Ammon's horn (tissue), 1 donor: ENCODE data around the gene RSAD2.
A peak's percentile ranks its signal among the peaks of the same experiment; 100 is the strongest.
"Not testable (repeated sequence)": the region's sequence is repeated elsewhere in the genome, so short reads cannot be mapped to it uniquely, and the experiment has no call there.

Source experiments
- DNase-seq: peaks from one replicate; pipeline ENCODE4 v3.0.0-alpha.2; 2016; ENCODE audit warnings: low spot score

RSAD2 gene

DNA sequence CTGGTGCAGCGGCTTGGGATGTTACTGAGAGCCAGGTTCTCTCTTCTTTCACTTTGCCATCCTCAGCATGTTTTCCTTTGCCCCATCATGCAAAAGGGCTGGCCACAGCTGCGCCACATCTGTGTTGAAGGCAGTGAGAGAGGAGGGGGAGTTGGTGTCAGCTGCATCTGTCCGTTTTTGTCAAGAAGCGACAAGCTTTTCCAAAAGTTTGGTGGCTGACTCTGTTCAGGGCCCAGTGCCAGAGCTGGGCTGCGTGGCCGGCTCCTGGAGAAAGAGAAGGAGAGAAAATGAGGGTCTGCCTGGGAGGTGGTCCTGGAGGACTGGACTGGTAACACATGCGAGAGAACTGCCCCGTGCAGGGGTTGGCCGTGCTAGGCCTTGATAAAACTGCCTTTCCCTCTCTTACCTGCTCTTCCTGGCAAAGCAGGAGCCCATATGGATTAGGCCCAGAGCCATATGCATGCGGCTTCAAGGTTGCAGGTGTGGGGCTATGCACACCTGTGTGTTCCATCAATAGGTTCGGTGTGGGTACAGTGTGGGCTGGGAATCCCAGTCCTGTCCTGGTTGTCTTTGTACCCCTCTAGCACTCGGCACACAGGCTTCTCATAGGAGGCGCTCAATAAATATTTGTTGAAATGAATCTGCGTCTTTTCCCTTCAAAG lies 48.6 kb downstream of the RSAD2 start:
- no peak for DNase-seq

DNA sequence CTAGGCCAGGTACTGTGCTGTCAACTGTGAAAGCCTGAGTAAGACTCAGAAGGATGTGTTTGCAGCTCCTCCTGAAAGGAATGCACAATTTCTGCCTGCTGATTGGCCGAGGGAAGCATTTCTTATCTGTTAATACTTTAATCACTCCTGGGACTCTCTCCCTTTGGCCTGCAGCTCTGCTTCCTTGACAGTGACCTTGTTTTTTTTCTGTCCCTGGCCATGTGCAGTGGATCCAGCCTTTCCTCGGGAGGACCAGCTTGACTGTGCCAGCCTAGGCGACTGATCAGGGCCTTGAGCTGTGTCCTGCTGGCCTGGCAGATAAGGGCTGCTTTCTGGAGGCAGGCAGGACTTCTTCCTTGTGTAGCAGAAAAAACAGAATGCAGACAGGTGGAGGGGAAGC lies 49.6 kb downstream of the RSAD2 start:
- DNase-seq = no peak

DNA sequence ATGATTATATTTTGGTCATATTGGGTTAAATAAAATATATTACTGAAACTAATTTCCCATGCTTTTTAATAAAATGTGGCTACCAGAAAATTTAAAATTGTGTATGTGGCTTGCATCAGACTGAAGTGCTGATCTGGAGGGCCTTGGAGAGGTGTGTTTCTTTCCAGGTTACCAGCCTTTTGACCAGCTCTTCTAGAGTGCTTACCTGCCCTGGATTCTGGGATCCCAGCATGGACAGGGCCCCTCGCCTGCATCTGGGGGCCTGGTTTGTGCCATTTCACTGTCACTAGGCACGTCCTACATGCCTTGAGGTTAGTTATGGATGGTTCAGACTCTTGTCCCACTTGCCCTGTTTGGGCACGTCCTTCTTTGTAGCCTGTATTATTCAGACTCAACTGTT lies 50.2 kb downstream of the RSAD2 start:
- DNase-seq = no peak

- no peak for DNase-seq
Measured at GRCh38 chr2:6928452-6928851, 50.9 kb downstream of the RSAD2 start.

- DNase-seq = no peak
Measured at GRCh38 chr2:6929196-6929819, 51.7 kb downstream of the RSAD2 start.

DNA sequence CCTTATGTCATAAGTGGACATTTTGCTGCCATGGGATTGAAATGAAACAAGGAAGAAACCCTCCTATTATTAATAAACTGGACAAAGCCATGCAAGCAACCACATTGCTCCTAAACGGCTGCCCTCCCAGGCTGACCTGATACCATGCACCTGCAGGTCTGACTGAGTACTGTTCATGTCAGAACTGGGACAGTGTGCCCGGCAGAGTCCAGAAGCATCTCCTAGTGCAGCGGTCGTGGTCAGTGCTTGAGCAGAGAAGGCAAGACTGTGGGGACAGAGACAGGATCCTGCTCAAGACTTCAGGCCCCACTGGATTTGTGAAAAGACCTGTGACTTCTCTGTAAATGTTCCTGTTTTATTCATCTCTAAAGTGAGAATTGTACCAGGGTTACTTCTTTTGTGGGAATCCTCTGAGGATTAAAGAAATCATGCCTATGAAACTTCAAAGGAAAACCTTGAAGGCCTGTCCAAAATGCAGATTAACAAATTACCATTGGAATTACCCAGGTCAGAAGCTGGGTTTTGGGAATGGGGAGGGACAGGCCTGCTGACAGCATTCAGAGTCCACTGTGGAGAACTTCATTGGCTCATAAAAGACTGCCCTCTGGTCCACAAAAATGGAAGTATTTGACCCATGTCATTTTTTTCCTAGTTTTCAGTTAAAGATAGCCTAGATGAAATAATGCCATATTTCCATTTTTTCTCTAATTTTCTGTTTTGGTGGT lies 53.5 kb downstream of the RSAD2 start:
- no peak for DNase-seq

GRCh38 chr2:6931753-6932152 lies 54.2 kb downstream of the RSAD2 start:
- no peak for DNase-seq

DNA sequence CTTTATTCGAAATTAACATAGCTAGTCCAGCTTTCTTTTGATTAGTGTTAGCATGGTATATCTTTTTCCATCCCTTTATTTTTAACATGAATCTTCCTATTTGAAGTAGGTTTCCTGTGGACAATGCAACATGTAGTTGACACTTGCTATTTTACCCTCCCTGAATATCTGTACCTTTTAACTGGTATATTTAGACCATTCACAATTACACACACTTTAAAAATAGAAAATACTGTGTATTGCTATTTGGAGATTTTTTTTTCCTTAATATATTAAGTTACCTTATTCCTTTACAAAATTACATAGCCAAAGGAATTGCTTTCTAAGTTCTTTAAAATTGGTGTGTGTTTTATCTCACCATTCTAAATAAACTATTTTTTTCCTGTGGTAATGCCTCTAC lies 54.6 kb downstream of the RSAD2 start:
- DNase-seq = no peak

DNA sequence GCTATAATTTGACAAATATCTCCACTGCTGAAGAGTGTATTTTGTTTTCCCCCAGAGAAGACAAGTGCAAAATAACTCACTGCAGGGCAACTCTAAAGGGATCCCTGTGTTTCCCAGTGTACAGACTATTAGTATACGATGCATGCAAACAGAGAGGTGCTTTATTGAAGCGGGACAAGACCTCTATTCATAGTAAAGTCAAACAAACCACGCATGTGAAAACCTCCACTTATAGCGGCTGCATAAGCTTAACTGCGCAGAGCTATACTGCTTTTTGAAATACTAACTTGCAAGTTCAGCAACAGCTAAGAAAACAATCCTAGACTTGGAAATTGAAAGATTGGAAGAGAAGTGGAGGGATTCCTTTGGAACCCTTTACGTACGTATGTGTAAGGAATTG lies 55.3 kb downstream of the RSAD2 start:
- peak; percentile 66 for DNase-seq

- DNase-seq = no peak
Measured at GRCh38 chr2:6933911-6934310, 56.3 kb downstream of the RSAD2 start.

DNA sequence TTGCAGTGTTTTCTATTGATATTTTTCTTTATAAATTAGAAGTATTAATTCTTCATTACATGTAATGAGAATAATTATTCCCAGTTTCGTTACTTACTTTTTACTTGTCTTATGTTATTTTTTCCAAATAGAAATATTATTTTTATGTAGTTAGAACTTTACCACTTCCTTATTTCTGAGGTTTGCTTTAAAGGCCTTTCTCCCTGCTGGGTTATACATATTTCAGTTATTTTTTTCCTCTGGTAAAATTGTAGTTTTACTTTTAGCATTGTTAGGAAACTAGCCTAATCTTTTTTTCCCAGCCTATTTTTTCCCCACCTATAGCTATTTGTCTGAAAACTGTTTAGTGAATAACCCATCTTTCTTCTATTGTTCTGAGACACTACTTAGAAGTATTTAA lies 56.8 kb downstream of the RSAD2 start:
- no peak for DNase-seq

DNA sequence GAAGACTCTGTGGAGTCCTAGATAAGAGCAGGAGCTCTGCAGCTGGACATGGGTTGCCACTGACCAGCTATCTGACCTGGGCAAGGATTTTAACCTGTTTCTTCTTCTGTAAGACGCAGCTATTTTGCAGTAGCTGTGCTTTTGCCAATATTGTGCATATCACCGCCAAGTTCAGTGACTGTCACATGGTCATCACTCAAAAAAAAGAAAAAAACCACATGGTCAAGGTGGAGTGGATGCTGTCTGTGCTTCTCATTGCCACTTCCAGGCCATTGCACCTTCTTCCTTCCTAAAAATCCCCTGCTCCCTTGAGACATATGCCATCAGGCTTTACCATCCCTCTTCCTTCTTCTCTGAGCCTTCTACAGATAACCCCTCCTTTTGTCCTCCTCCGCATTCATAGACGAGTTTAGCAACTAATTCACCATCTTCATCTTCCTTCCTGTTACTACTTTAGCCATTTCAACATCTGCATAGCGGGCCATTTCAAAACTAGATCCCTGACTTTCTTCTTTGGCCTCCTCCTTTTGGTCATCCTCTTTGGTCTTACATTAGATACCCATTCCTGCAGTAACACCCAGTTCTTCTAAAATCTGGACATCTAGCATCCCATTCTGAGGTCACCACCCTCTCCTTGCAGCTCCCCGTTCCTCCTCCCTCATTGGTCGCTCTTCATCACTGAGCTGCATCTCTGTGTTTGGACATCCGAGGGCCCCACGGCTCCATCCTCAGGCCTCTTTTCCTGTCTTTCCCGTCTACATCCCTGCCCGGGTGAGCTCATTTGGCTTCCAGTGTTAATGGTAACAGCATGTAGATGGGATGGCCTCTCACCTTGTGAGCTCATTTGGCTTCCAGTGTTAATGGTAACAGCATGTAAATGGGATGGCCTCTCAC lies 57.4 kb downstream of the RSAD2 start:
- peak; percentile 72 for DNase-seq

GRCh38 chr2:6935652-6936020 lies 58.1 kb downstream of the RSAD2 start:
- not testable (repeated sequence) for DNase-seq

- DNase-seq = no peak
Measured at GRCh38 chr2:6937157-6937556, 59.6 kb downstream of the RSAD2 start.

- no peak for DNase-seq
Measured at GRCh38 chr2:6937582-6937981, 60.0 kb downstream of the RSAD2 start.

GRCh38 chr2:6939071-6939470 lies 61.5 kb downstream of the RSAD2 start:
- no peak for DNase-seq

DNA sequence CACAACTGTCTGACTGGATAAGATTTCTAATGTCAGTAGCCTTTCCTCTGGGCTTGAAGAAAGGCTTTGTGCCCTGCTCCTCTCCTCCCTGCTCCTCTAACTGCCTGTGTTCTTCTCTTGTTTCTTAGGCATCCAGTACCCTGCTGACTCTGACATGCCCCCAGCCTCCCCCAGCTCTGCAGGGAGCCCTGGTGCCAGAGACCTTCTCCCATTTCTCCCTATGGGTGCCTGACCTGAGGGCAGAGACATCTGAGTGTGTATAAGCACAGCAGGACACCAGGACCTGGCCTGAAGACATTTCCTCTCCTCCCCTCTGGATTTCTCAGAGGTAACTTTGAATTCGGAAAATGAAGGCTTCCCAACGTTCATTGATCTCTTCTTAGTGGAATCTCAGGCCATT lies 63.2 kb downstream of the RSAD2 start:
- DNase-seq = no peak

GRCh38 chr2:6941299-6942046 lies 63.9 kb downstream of the RSAD2 start:
- DNase-seq = no peak

DNA sequence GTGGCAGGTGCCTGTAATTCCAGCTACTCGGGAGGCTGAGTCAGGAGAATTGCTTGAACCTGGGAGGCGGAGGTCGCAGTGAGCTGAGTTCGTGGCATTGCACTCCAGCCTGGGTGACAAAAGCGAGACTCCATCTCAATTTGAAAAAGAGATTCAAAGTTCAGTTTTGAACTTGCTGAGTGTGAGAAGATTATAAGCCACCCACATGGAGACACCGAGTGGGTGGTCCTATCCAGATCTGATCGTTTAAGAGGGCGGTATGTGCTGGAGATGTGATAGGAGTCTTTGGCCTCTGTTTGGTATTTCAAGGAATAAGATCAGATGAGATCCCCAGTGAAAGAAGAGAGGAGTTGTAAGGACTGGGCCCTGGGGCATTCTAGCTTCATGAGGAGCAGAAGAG lies 65.3 kb downstream of the RSAD2 start:
- no peak for DNase-seq

GRCh38 chr2:6943523-6943922 lies 65.9 kb downstream of the RSAD2 start:
- DNase-seq = no peak

DNA sequence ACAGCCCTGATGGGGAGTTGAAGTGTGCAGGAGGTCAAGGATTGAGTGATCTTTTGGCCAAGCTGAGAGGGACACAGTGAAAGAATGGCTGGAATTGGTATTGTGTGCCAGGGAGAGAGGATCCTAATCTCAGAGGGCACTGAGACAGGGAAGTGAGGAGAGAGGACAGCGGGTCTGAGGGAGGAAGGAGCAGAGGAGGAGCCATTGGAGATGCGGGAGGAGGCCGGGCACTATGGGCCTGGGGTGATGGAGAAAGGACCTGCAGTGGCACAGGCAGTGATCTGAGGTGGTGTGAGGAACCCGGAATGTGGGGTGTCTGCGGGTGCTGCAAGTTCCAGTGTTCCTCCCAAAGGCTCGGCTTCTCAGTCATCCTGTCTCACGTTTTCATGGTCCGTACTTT lies 66.4 kb downstream of the RSAD2 start:
- DNase-seq = no peak

GRCh38 chr2:6944555-6944954 lies 67.0 kb downstream of the RSAD2 start:
- no peak for DNase-seq
